NCI-H510A (cell line): Measurements from ENCODE around the gene CASP3.
"Not testable (repeated sequence)": the region's sequence is repeated elsewhere in the genome, so short reads cannot be mapped to it uniquely, and the experiment has no call there.

ENCODE experiments used
- DNase-seq: peaks from one replicate; lab custom pipeline; 2025; lab: John Stamatoyannopoulos, UW

Gene CASP3

GRCh38 chr4:184636144-184636543, 13.1 kb downstream of the CASP3 start:
- DNase-seq = no peak

- no peak for DNase-seq
Observed at GRCh38 chr4:184635381-184635780, 13.9 kb downstream of the CASP3 start.

- DNase-seq = no peak
Observed at GRCh38 chr4:184632842-184633241, 16.4 kb downstream of the CASP3 start.

- no peak for DNase-seq
Observed at GRCh38 chr4:184628103-184628502, 21.1 kb downstream of the CASP3 start.

- DNase-seq = not testable (repeated sequence)
Observed at GRCh38 chr4:184625783-184626596, 23.3 kb downstream of the CASP3 start.

GRCh38 chr4:184624972-184625554, 24.2 kb downstream of the CASP3 start:
- DNase-seq = no peak

DNA sequence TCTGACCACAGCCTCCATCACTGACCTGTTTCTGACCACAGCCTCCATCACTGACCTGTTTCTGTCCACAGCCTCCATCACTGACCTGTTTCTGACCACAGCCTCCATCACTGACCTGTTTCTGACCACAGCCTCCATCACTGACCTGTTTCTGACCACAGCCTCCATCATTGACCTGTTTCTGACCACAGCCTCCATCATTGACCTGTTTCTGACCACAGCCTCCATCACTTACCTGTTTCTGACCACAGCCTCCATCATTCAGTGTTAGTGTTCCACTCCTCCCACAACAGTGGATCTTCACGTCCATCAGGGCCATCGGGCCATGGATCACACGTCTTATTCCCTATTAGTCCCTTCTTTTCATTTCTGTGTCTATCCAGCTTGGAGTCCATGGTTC, 24.7 kb downstream of the CASP3 start:
- not testable (repeated sequence) for DNase-seq

GRCh38 chr4:184621518-184621917, 27.7 kb downstream of the CASP3 start:
- no peak for DNase-seq

DNA sequence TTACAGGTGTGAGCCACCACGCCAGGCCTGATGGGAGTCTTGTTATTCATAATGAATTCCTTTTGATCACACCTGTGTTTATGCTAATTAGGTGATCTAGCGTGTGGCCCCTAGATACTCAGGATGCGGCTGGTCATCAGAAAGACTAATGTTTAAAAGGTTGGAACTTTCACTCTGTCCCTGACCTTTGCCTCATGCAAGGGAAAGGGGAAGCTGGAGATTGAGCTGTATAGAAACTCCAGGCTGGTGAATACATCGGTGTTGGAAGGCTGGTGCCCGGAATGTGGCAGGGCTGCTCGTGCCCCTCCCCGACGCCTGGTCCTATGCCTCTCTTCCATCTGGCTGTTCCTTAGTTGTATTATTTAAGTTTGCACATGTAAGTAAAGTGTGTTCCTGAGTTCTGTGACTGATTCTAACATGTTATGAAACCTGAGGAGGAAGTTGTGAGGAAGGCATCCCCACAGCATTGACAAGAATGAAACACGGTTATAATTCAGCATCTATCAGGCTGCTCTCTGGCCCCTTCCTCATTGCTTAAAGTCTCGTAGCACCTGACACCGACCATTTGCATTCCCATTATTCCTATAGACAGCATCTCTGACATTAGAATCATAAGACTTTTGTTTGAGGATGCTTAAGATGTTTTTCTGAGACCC, 28.9 kb downstream of the CASP3 start:
- no peak for DNase-seq

DNA sequence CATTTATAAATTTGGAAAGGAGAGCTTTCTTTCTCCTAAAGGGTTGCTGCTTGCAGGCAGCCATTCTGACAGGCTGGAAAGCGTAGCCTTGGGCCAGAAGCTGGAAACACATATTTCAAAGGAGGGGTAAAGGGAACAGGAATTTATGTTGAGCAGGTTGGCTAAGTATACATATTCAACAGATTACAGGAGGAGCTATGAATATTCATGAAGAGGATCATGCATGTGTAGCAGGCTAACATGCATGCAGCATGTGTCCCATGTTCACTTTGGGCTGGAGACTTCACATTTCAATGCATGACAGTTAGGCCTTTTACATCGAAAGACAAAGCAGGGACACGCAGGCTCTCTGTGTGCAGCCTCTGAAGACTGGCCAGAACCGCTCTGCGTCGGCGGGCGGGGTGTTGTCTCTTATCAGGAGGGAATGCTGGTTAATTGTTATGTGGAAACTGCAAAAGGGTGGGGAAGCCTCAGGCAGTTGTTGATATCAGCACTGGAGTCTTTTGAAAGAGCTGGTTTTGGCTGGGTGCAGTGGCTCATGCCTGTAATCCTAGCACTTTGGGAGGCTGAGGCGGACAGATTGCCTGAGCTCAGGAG, 31.5 kb downstream of the CASP3 start:
- no peak for DNase-seq

DNA sequence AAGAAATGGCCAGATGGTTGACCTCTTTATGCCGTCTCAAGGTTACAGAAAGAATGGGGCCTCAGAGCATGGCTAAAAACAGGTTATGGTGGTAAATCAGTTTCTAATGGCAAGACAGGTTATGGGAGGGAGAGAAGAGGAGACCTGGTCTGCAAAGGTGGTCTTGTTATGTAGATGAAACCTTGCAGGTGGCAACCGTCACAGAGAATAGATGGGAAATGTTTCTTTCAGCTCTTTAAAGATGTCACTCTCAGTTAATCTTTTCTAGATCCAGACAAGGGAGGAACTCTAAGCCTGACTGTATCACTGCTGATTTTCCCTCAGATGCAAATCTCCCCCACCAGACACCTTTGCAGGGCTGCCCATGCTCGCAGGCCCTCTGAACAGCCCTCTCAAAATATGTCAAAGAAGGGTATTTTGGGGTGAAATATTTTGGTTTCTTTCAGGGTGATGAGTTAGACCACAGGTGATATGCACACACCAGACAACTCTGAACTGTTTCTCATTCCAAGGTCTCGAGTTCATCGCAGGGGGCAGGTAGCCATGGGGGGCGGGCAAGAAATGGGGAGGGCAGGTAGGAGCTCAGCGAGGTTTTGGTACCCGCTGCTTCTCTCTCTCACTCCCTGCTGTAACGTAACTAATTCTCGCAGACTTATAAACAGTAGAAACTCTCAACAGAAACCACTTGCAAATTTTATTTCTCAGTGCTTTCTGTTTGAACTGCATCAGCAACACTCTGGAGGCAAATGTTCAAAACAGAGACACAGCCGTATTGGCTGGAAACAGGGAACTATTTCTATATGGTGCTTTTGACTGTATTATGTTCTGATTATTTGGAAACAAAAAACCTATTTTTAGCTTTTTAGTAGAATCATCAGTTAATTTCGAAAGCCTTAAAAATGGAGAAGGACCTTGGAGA, 32.4 kb downstream of the CASP3 start:
- DNase-seq = no peak

- not testable (repeated sequence) for DNase-seq
Observed at GRCh38 chr4:184616168-184616567, 33.1 kb downstream of the CASP3 start.

DNA sequence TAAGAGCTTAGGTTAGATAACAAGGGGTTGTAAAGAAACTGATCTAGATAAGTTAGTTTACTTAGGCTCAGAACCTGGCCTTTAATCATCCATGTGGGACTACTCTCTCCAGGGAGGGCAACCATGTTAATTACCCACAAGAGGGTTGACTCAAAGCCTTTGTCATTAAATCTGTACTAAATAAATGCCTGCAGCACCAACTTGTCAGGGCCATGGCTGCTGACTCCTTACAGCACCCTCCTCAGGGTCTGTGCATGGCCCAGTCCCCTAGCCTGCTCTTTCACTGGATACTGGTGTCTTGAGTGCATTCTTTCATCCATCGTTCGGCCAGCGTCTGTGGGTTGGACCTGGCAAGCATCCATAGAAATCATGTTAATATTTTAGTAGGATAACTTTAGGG, 34.7 kb downstream of the CASP3 start:
- DNase-seq = no peak

DNA sequence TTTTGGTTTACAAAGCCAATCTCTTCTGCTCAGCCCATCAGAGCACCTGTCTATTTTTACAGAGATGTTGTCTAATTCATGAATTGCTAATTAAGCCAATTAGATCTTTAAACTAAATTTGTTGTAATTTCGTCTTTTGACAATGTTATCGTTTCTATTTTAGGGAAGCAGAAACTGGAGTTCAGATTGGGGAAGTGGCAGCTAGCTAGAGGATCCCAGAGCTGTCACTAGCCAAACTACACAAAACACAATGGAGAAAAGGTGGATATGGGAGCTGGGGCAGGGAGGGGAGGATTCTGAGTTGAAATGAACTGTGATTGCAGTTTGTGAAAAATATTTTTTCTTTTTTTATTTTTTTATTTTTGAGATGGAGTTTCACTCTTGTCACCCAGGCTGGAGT, 35.8 kb downstream of the CASP3 start:
- DNase-seq = no peak

DNA sequence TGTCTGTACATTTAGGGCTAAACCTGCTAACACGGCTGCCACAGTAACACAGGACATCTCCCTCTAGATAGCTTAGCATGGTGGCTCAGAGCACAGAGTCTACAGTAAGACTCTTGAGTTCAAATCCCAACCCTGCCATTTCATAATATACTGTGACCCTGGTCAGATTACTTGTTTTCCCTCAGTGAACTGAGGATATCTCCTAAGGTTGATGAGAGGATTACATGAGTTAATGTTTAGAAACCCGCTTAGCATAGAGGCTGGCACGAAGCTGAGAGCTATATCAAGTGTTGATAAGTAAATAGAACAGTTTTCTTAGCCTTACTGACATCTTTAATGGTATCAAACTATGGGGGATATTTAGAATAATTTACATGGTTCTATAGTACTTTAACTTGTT, 37.2 kb downstream of the CASP3 start:
- DNase-seq = no peak

GRCh38 chr4:184607429-184607828, 41.8 kb downstream of the CASP3 start:
- not testable (repeated sequence) for DNase-seq

DNA sequence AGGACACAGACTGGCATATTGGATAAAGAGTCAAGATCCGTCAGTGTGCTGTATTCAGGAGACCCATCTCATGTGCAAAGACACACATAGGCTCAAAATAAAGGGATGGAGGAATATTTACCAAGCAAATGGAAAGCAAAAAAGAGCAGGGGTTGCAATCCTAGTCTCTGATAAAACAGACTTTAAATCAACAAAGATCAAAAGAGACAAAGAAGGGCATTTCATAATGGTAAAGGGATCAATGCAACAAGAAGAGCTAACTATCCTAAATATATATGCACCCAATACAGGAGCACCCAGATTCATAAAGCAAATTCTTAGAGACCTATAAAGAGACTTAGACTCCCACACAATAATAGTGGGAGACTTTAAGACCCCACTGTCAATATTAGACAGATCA, 46.4 kb downstream of the CASP3 start:
- not testable (repeated sequence) for DNase-seq

- DNase-seq = not testable (repeated sequence)
Observed at GRCh38 chr4:184600982-184601381, 48.3 kb downstream of the CASP3 start.

- DNase-seq = no peak
Observed at GRCh38 chr4:184599492-184600135, 49.6 kb downstream of the CASP3 start.

- no peak for DNase-seq
Observed at GRCh38 chr4:184598753-184599491, 50.3 kb downstream of the CASP3 start.
